ENCODE data around the gene COA7. TPM values are rescaled to one million over a fixed set of nuclear protein-coding genes. Genes with fewer than 3 reads are reported as not detected.
A peak's percentile ranks its signal among the peaks of the same experiment; 100 is the strongest.

COA7 gene
- total RNA-seq, 4 donors from 2014 or later: 5.9 to 17.0 (median 9.4) TPM

DNA sequence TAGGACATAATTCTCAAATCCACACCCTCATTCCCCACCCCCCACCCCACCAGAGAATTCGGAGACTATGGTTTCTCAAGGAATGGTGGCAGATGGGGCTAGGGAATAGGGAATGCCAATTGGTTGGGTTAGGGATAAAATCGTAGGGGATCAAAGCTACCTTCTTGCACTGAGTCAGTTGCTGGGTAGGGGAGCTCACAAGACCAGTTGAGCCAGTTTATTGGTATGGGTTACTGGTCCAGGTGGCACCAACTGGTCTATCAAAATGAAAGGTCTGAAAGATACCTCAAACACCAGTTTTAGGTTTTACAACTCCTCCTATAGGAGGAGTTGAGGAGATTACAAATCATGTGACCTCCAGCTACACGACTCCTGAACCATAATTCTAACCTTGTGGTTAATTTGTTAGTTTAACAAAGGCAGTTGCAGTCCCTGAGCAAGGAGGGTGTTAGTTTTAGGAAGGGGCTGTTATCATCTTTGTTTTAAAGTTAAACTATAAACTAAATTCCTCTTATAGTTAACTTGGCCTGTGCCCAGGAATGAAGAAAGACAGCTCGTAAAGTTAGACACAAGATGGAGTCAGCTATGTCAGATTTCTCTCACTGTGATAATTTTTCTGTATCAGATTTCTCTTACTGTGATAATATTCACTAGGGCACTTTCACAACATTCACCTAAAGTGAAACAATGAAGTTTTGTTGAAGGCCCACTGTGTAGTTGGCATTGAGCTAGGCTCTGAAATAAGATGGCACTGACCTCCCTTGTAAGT, 62.6 kb downstream of the COA7 start:
- no peak for DNase-seq

More for the DNA sequence above, 62.6 kb downstream of the COA7 start:
- H3K27me3 ChIP-seq: peaks cover 0 to 10% of the 10 kb centered on the region in 2 donors
- peaks cover 0 to 29% (median 18%) of the 10 kb centered on the region in 4 donors for H3K4me1 ChIP-seq
- TF ChIP-seq, protein P1, sequence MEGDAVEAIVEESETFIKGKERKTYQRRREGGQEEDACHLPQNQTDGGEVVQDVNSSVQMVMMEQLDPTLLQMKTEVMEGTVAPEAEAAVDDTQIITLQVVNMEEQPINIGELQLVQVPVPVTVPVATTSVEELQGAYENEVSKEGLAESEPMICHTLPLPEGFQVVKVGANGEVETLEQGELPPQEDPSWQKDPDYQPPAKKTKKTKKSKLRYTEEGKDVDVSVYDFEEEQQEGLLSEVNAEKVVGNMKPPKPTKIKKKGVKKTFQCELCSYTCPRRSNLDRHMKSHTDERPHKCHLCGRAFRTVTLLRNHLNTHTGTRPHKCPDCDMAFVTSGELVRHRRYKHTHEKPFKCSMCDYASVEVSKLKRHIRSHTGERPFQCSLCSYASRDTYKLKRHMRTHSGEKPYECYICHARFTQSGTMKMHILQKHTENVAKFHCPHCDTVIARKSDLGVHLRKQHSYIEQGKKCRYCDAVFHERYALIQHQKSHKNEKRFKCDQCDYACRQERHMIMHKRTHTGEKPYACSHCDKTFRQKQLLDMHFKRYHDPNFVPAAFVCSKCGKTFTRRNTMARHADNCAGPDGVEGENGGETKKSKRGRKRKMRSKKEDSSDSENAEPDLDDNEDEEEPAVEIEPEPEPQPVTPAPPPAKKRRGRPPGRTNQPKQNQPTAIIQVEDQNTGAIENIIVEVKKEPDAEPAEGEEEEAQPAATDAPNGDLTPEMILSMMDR (IDR thresholded peaks at IDR 0.05): no peak
- no peak for TF ChIP-seq POLR2A (IDR thresholded peaks at IDR 0.05)
- peak overlapping the region in 3 of 4 donors; percentile 38 to 94 (median 58) for H3K27ac ChIP-seq
- H3K9me3 ChIP-seq: no peaks in the 10 kb centered on the region
- H3K36me3 ChIP-seq: no peaks in the 10 kb centered on the region
- H3K4me3 ChIP-seq: no peak overlapping the region

Small RNA genes lying within 50 kb of the gene (small RNA-seq; reads per million reads assigned to genes)
- gene RN7SL62P: 0 reads per million in 2 donors

Other genes with a start within 250 kb of the COA7 start
- 100 to 1,000 TPM in 1 of 4 donors, 10 to 100 TPM in 3; 22.1 to 212 (median 50.0) TPM for gene TUT4, start 145.3 kb downstream of the COA7 start, total RNA-seq
- gene GPX7, start 96.0 kb downstream of the COA7 start, total RNA-seq: 1 to 10 TPM in 3 of 4 donors, not detected in 1; 1.4 to 6.2 (median 2.0) TPM
- gene SHISAL2A, start 65.2 kb downstream of the COA7 start, total RNA-seq: 1 to 10 TPM in 2 of 4 donors, under 1 TPM in 1, not detected in 1; 0.88 to 7.4 (median 1.7) TPM
- 10 to 100 TPM; 21.4 to 36.3 (median 27.8) TPM for gene ZYG11B, start 28.1 kb upstream of the COA7 start, total RNA-seq
- not detected for gene ZYG11A, start 144.4 kb upstream of the COA7 start, total RNA-seq
- gene ECHDC2, start 223.4 kb upstream of the COA7 start, total RNA-seq: 100 to 1,000 TPM; 191 to 421 (median 263) TPM
- 100 to 1,000 TPM; 161 to 402 (median 219) TPM for gene SCP2, start 228.9 kb upstream of the COA7 start, total RNA-seq

Measured in Peyer's patch (tissue), 4 donors.